ENCODE measurements around the gene LPP. TPM values are rescaled to one million over a fixed set of nuclear protein-coding genes. Genes with fewer than 3 reads are reported as not detected.

Gene LPP
- total and polyA plus RNA-seq, 2 of the 13 experiments (the other 11 are each of a cell fraction or from before 2014, with no cell fraction given) = 19.2 to 29.9 TPM

GRCh38 chr3:188306435-188307005, 152.6 kb downstream of the LPP start:
- POLR2A ChIA-PET = interaction anchor here (1.0 kb wide), 1 partner anchor 12 kb away, joined by 4 read pairs; no protein-coding TSS in a partner anchor
- Histone ChIP-seq H3K36me3 (replicated peaks in 1 of 2; ENCODE audit: control insufficient read depth in 1 of 2, insufficient read depth in 2 of 2, low read length in 2 of 2) (no peaks in the 10 kb centered on the region), H3K4me2 (ENCODE audit: low read depth, low read length) (no peak overlapping the region), H3K4me1 (ENCODE audit: insufficient read depth, low read length) (peaks cover 54% of the 10 kb centered on the region), H3K9me3 (ENCODE audit: low read length) (no peaks in the 10 kb centered on the region), H3K27ac (ENCODE audit: extremely low read length, insufficient read depth, low read length) (no peak overlapping the region), H3K79me2 (ENCODE audit: insufficient read depth, low read length) (peaks cover 20% of the 10 kb centered on the region), H3K4me3 (replicated peaks in 1 of 3; ENCODE audit: insufficient read depth in 1 of 3, low read depth in 2 of 3, low read length in 3 of 3) (no peak overlapping the region), H3K27me3 (ENCODE audit: control insufficient read depth in 1 of 2, insufficient read depth in 2 of 2, low read length in 2 of 2) (no peaks in the 10 kb centered on the region), H2AFZ (ENCODE audit: low read length) (no peak overlapping the region), H4K20me1 (ENCODE audit: insufficient read depth, low read length) (no peaks in the 10 kb centered on the region), H3K9ac (ENCODE audit: insufficient read depth, low read depth, low read length) (no peak overlapping the region)
- ATAC-seq = no peak
- FAIRE-seq = no peak
- CTCF ChIA-PET (ENCODE audit: low intra/inter-chr PET ratio, low total read pairs) = no interaction called here
- BruUV-seq (replicated peaks) = no TSS peak
- TF ChIP-seq BRD4 (CRISPR knock-in tag; IDR thresholded peaks at IDR 0.05) (no peak), GATAD1 (CRISPR knock-in tag; IDR thresholded peaks at IDR 0.05) (no peak), NFE2L2 (IDR thresholded peaks at IDR 0.05; ENCODE audit: low read length) (no peak), TMF1 (CRISPR knock-in tag; IDR thresholded peaks at IDR 0.05; ENCODE audit: low read depth) (no peak), ZNF563 (CRISPR knock-in tag; IDR thresholded peaks at IDR 0.05) (no peak), THAP8 (CRISPR knock-in tag; IDR thresholded peaks at IDR 0.05; ENCODE audit: borderline replicate concordance) (no peak), ATF4 (CRISPR knock-in tag; IDR thresholded peaks at IDR 0.05) (no peak), ZSCAN22 (CRISPR knock-in tag; IDR thresholded peaks at IDR 0.05) (no peak), ATF7-NPFF (CRISPR knock-in tag; IDR thresholded peaks at IDR 0.05; ENCODE audit: low read depth) (no peak), ZC3H4 (CRISPR knock-in tag; IDR thresholded peaks at IDR 0.05; ENCODE audit: borderline replicate concordance) (no peak), ZNF263 (CRISPR knock-in tag; IDR thresholded peaks at IDR 0.05) (no peak), CHD2 (IDR thresholded peaks at IDR 0.05; ENCODE audit: low read depth, low read length) (no peak), ZNF674 (CRISPR knock-in tag; IDR thresholded peaks at IDR 0.05; ENCODE audit: low read depth) (no peak)
- TF ChIP-seq, protein P1, sequence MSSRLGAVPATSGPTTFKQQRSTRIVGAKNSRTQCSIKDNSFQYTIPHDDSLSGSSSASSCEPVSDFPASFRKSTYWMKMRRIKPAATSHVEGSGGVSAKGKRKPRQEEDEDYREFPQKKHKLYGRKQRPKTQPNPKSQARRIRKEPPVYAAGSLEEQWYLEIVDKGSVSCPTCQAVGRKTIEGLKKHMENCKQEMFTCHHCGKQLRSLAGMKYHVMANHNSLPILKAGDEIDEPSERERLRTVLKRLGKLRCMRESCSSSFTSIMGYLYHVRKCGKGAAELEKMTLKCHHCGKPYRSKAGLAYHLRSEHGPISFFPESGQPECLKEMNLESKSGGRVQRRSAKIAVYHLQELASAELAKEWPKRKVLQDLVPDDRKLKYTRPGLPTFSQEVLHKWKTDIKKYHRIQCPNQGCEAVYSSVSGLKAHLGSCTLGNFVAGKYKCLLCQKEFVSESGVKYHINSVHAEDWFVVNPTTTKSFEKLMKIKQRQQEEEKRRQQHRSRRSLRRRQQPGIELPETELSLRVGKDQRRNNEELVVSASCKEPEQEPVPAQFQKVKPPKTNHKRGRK (CRISPR knock-in tag; IDR thresholded peaks at IDR 0.05) = no peak
- in situ Hi-C loops (cut with HindIII; ENCODE audit: extremely low pct_ligation_motif_present, low pct_unique_long_range_greater_than_20kb) (no loop called here), intact Hi-C loops (cut with micrococcal nuclease; ENCODE audit: unreplicated experiment) (no loop called here)
- WGBS (ENCODE audit: low lambda C conversion rate) = 92% methylated on average over 8 of the region's 8 CpGs
- DNase-seq (ENCODE audit: low spot score) = no peak
